OCI-LY1 (cell line): ENCODE measurements around the gene PLA2G2F.

Experiments
- H2AFZ ChIP-seq: fragments of 200-600 bp; sonication (generic), shearing (Covaris generic); 2 replicates; pipeline ENCODE4 v1.6.0; 2014; ENCODE audit warnings: antibody characterized with exemption, mild to moderate bottlenecking, low read length
- H3F3A ChIP-seq: fragments of 200-600 bp; sonication (generic), shearing (Covaris generic); 2 replicates; pipeline ENCODE4 v1.6.0; 2014; ENCODE audit warnings: mild to moderate bottlenecking, antibody characterized with exemption, low read length, moderate library complexity; ENCODE audit not compliant: insufficient read depth
- H3K27ac ChIP-seq: fragments of 200-600 bp; sonication (generic); 2 replicates; pipeline ENCODE4 v1.5.1; 2014; ENCODE audit warnings: low read length, mixed run types, mild to moderate bottlenecking, low read depth; ENCODE audit not compliant: poor library complexity, severe bottlenecking
- H3K27me3 ChIP-seq: fragments of 200-600 bp; sonication (generic); 2 replicates; pipeline ENCODE4 v1.6.0; 2014; ENCODE audit warnings: antibody characterized with exemption, mild to moderate bottlenecking, low read length, moderate library complexity; ENCODE audit not compliant: insufficient read depth
- H3K36me3 ChIP-seq: fragments of 200-600 bp; sonication (generic); 2 replicates; pipeline ENCODE4 v1.6.1; 2014; ENCODE audit warnings: mild to moderate bottlenecking, antibody characterized with exemption, low read length, moderate library complexity, mixed read lengths; ENCODE audit not compliant: insufficient read depth
- H3K4me1 ChIP-seq: fragments of 200-600 bp; sonication (generic); 2 replicates; pipeline ENCODE4 v1.5.1; 2014; ENCODE audit warnings: mild to moderate bottlenecking, low read length, moderate library complexity; ENCODE audit not compliant: insufficient read depth, severe bottlenecking
- H3K4me2 ChIP-seq: fragments of 200-600 bp; sonication (generic), shearing (Covaris generic); 2 replicates; pipeline ENCODE4 v1.6.1; 2014; ENCODE audit warnings: low read length
- H3K4me3 ChIP-seq: fragments of 200-600 bp; sonication (generic); 2 replicates; pipeline ENCODE4 v1.5.1; 2014; ENCODE audit warnings: low read length, low read depth, mild to moderate bottlenecking, mixed read lengths; ENCODE audit not compliant: poor library complexity, severe bottlenecking
- H3K79me2 ChIP-seq: fragments of 200-600 bp; shearing (Covaris generic); 2 replicates; pipeline ENCODE4 v1.6.1; 2016; ENCODE audit warnings: mixed run types, low read length, mixed read lengths; ENCODE audit not compliant: insufficient read depth
- H3K9ac ChIP-seq: fragments of 200-600 bp; sonication (generic), shearing (Covaris generic); 2 replicates; pipeline ENCODE4 v1.6.1; 2014; ENCODE audit warnings: mild to moderate bottlenecking, low read length, mixed read lengths
- H3K9me2 ChIP-seq: fragments of 200-600 bp; sonication (generic), shearing (Covaris generic); 2 replicates; pipeline ENCODE4 v1.6.1; 2014; ENCODE audit warnings: low read depth, mild to moderate bottlenecking, low read length, mixed read lengths
- H3K9me3 ChIP-seq: fragments of 200-600 bp; shearing (Covaris generic); 2 replicates; pipeline ENCODE4 v1.6.1; 2014; ENCODE audit warnings: low read length, mixed read lengths
- H4K20me1 ChIP-seq: fragments of 200-600 bp; sonication (generic), shearing (Covaris generic); 2 replicates; pipeline ENCODE4 v1.6.0; 2016; ENCODE audit warnings: mild to moderate bottlenecking, low read length; ENCODE audit not compliant: insufficient read depth
- CTCF ChIP-seq: fragments of 200-600 bp; sonication (generic), shearing (Covaris generic); IDR thresholded peaks from 2 replicates; pipeline ENCODE4 v1.5.1; 2017; ENCODE audit warnings: mild to moderate bottlenecking, antibody characterized with exemption, low read length, moderate library complexity, mixed read lengths
- EZH2 ChIP-seq: fragments of 200-600 bp; sonication (generic), shearing (Covaris generic); IDR thresholded peaks from 2 replicates; pipeline ENCODE4 v1.8.0; 2017; ENCODE audit warnings: borderline replicate concordance, mixed run types, mild to moderate bottlenecking, antibody characterized with exemption, low read length, moderate library complexity, mixed read lengths

Gene PLA2G2F

GRCh38 chr1:20095564-20096434 is 43.3 kb upstream of the PLA2G2F start:
- TF ChIP-seq CTCF: no peak
- no peak for TF ChIP-seq EZH2
- Histone ChIP-seq H3K36me3 (no peaks in the 10 kb centered on the region), H3K9me2 (no peaks in the 10 kb centered on the region), H3K27me3 (no peaks in the 10 kb centered on the region), H3K4me3 (no peak overlapping the region), H3K79me2 (no peaks in the 10 kb centered on the region), H3F3A (no peaks in the 10 kb centered on the region), H3K27ac (no peak overlapping the region), H3K9ac (no peak overlapping the region), H4K20me1 (no peaks in the 10 kb centered on the region), H3K4me1 (no peaks in the 10 kb centered on the region), H3K9me3 (no peaks in the 10 kb centered on the region), H2AFZ (no peak overlapping the region), H3K4me2 (no peak overlapping the region)

GRCh38 chr1:20096840-20097447 is 42.2 kb upstream of the PLA2G2F start:
- Histone ChIP-seq H3K27me3 (no peaks in the 10 kb centered on the region), H3K4me3 (no peak overlapping the region), H3K36me3 (no peaks in the 10 kb centered on the region), H3K9me2 (no peaks in the 10 kb centered on the region), H3K4me1 (no peaks in the 10 kb centered on the region), H3K9ac (no peak overlapping the region), H2AFZ (no peak overlapping the region), H3K4me2 (no peak overlapping the region), H4K20me1 (no peaks in the 10 kb centered on the region), H3F3A (no peaks in the 10 kb centered on the region), H3K9me3 (no peaks in the 10 kb centered on the region), H3K79me2 (no peaks in the 10 kb centered on the region), H3K27ac (no peak overlapping the region)
- TF ChIP-seq CTCF: no peak
- TF ChIP-seq EZH2: no peak

- Histone ChIP-seq H3K36me3 (no peaks in the 10 kb centered on the region), H2AFZ (no peak overlapping the region), H3K4me2 (no peak overlapping the region), H3K27me3 (no peaks in the 10 kb centered on the region), H3K4me3 (no peak overlapping the region), H3K79me2 (no peaks in the 10 kb centered on the region), H3K27ac (no peak overlapping the region), H3F3A (no peaks in the 10 kb centered on the region), H4K20me1 (no peaks in the 10 kb centered on the region), H3K9ac (no peak overlapping the region), H3K9me2 (no peaks in the 10 kb centered on the region), H3K9me3 (no peaks in the 10 kb centered on the region), H3K4me1 (no peaks in the 10 kb centered on the region)
- no peak for TF ChIP-seq EZH2
- TF ChIP-seq CTCF: no peak
Observed at GRCh38 chr1:20099533-20099932, 39.6 kb upstream of the PLA2G2F start.
